ENCODE results near the gene PCCB.

GRCh38 chr3:136263251-136263650 is 13.1 kb downstream of the PCCB start:
- TF ChIP-seq POLR2A (IDR thresholded peaks at IDR 0.05; ENCODE audit: low read depth, low read length) (no peak), EZH2 (IDR thresholded peaks at IDR 0.05; ENCODE audit: borderline replicate concordance, low read depth, low read length, severe bottlenecking) (no peak), JUN (IDR thresholded peaks at IDR 0.05; ENCODE audit: borderline replicate concordance, insufficient read depth, insufficient read length, low read depth) (no peak), POLR2AphosphoS5 (IDR thresholded peaks at IDR 0.05; ENCODE audit: insufficient read depth, low read depth, low read length) (no peak), FOS (IDR thresholded peaks at IDR 0.05; ENCODE audit: borderline replicate concordance, insufficient read depth, low read length) (no peak)
- TF ChIP-seq, protein P1, sequence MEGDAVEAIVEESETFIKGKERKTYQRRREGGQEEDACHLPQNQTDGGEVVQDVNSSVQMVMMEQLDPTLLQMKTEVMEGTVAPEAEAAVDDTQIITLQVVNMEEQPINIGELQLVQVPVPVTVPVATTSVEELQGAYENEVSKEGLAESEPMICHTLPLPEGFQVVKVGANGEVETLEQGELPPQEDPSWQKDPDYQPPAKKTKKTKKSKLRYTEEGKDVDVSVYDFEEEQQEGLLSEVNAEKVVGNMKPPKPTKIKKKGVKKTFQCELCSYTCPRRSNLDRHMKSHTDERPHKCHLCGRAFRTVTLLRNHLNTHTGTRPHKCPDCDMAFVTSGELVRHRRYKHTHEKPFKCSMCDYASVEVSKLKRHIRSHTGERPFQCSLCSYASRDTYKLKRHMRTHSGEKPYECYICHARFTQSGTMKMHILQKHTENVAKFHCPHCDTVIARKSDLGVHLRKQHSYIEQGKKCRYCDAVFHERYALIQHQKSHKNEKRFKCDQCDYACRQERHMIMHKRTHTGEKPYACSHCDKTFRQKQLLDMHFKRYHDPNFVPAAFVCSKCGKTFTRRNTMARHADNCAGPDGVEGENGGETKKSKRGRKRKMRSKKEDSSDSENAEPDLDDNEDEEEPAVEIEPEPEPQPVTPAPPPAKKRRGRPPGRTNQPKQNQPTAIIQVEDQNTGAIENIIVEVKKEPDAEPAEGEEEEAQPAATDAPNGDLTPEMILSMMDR (IDR thresholded peaks at IDR 0.05; ENCODE audit: extremely low read depth in 1 of 2, insufficient read depth in 1 of 2, low read depth in 1 of 2, low read length in 2 of 2) = no peak

Data from endothelial cell of umbilical vein (primary cell).